Neural progenitor cell (in vitro differentiated cells): ENCODE results near the gene TSPAN11. TPM values are rescaled to one million over a fixed set of nuclear protein-coding genes. Genes with fewer than 3 reads are reported as not detected.

ENCODE experiments used
- DNase-seq: peaks from one replicate; pipeline ENCODE4 v3.0.0-alpha.2; 2016; ENCODE audit warnings: low spot score
- H2AFZ ChIP-seq: fragments of 200-600 bp; sonication (generic); replicated peaks from 2 replicates; pipeline ENCODE4 v1.6.1; 2016; ENCODE audit warnings: antibody characterized with exemption
- H3F3A ChIP-seq: fragments of 200-600 bp; sonication (generic); 2 replicates; pipeline ENCODE4 v1.6.1; 2016; ENCODE audit warnings: antibody characterized with exemption, low read depth
- H3K27ac ChIP-seq: fragments of 200-600 bp; sonication (generic); 2 replicates; pipeline ENCODE4 v1.5.1; 2016; ENCODE audit warnings: mild to moderate bottlenecking
- H3K27me3 ChIP-seq: fragments of 200-600 bp; sonication (generic); 2 replicates; pipeline ENCODE4 v1.6.1; 2016; ENCODE audit warnings: mild to moderate bottlenecking, moderate library complexity
- H3K36me3 ChIP-seq: fragments of 200-600 bp; sonication (generic); 2 replicates; pipeline ENCODE4 v1.5.1; 2016
- H3K4me1 ChIP-seq: fragments of 200-600 bp; sonication (generic); 2 replicates; pipeline ENCODE4 v1.6.1; 2016; ENCODE audit warnings: mixed run types
- H3K4me2 ChIP-seq: fragments of 200-600 bp; sonication (generic); 2 replicates; pipeline ENCODE4 v1.6.1; 2016
- H3K4me3 ChIP-seq: fragments of 200-600 bp; sonication (generic); 2 replicates; pipeline ENCODE4 v1.5.1; 2016
- H3K79me2 ChIP-seq: fragments of 200-600 bp; sonication (generic); 2 replicates; pipeline ENCODE4 v1.6.1; 2016; ENCODE audit warnings: low read depth
- H3K9ac ChIP-seq: fragments of 200-600 bp; sonication (generic); 2 replicates; pipeline ENCODE4 v1.6.1; 2016
- H3K9me3 ChIP-seq: fragments of 200-600 bp; sonication (generic); 2 replicates; pipeline ENCODE4 v1.5.1; 2016; ENCODE audit warnings: low read depth
- H4K20me1 ChIP-seq: fragments of 200-600 bp; sonication (generic); 2 replicates; pipeline ENCODE4 v1.6.1; 2016; ENCODE audit warnings: low read depth
- H3K27ac Mint-ChIP-seq: 3 replicates; pipeline ENCODE4 v1.8.0; 2021; ENCODE audit warnings: mixed read lengths
- H3K27me3 Mint-ChIP-seq: 2 replicates; pipeline ENCODE4 v1.8.0; 2022; ENCODE audit warnings: low read depth, mild to moderate bottlenecking, inconsistent platforms, moderate library complexity, mixed read lengths; ENCODE audit not compliant: insufficient read depth
- H3K36me3 Mint-ChIP-seq: 3 replicates; pipeline ENCODE4 v1.8.0; 2021; ENCODE audit warnings: mixed read lengths
- H3K4me1 Mint-ChIP-seq: 3 replicates; pipeline ENCODE4 v1.8.0; 2021; ENCODE audit warnings: mixed read lengths
- H3K4me3 Mint-ChIP-seq: 3 replicates; pipeline ENCODE4 v1.8.0; 2021; ENCODE audit warnings: mild to moderate bottlenecking, moderate library complexity, mixed read lengths
- H3K9me3 Mint-ChIP-seq: 3 replicates; pipeline ENCODE4 v1.8.0; 2020; ENCODE audit warnings: mixed read lengths
- EZH2 ChIP-seq: fragments of 200-600 bp; sonication (generic); IDR thresholded peaks from 2 replicates; pipeline ENCODE4 v1.6.1; 2017; ENCODE audit warnings: antibody characterized with exemption, mild to moderate bottlenecking, moderate library complexity
- EZH2phosphoT487 ChIP-seq: fragments of 200-600 bp; sonication (generic); IDR thresholded peaks from 2 replicates; pipeline ENCODE4 v1.6.1; 2017; ENCODE audit warnings: antibody characterized with exemption
- total RNA-seq: library from RNA; depleted of rRNA; stranded (reverse); fragments of >200 nt; gene quantifications from 2 replicates; pipeline ENCODE4 v1.2.3, GENCODE V29; 2015; ENCODE audit warnings: low replicate concordance
- TF ChIP-seq, protein P1 (sequence below): fragments of 200-600 bp; sonication (generic); IDR thresholded peaks from 2 replicates; pipeline ENCODE4 v1.5.1; 2017; ENCODE audit warnings: antibody characterized with exemption, mild to moderate bottlenecking

The TSPAN11 gene
- total RNA-seq, 1 donor from 2014 or later = 7.4 TPM

DNA sequence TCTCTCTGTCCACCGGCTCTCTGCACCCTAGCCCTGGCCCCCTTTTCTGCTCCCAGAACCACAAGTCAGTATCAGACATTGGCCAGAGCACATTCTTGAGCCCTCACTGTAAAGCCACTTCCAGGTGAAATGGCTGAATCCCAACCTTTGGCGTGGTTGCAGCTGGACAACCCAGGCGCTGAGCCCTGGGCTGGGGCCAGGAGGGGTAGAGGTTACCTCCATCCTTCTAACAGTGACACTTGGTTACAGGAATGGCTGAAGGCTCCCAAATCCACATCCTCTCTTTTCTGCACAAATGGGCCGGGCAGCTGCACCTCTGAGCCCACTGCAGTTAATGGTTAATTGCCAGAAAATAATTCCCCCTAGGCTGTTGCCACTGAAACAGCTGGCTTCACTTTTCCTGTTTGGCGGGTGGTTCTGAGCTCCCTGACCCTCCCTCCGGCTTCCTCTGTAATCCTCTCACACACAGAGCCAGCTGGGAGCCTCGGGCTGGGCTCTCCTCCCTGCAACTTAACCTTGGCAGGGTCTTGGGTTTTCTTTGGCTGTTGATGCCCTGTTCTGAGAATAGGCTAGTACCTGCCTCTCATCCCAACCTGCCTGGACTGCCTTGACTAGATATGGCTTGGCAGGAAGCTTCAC is 44.1 kb downstream of the TSPAN11 start:
- Histone ChIP-seq H3F3A (no peaks in the 10 kb centered on the region), H3K36me3 (no peaks in the 10 kb centered on the region), H3K79me2 (no peaks in the 10 kb centered on the region), H3K27ac (no peak overlapping the region), H3K9me3 (no peaks in the 10 kb centered on the region), H3K4me2 (no peak overlapping the region), H4K20me1 (no peaks in the 10 kb centered on the region), H2AFZ (no peak overlapping the region), H3K4me1 (peaks cover 3% of the 10 kb centered on the region), H3K27me3 (no peaks in the 10 kb centered on the region), H3K9ac (no peak overlapping the region), H3K4me3 (no peak overlapping the region)
- Mint-ChIP-seq H3K36me3 (peaks cover 11% of the 10 kb centered on the region), H3K9me3 (peaks cover 4% of the 10 kb centered on the region), H3K27ac (peak overlapping the region; percentile 89), H3K27me3 (no peaks in the 10 kb centered on the region), H3K4me1 (peaks cover 20% of the 10 kb centered on the region), H3K4me3 (peak overlapping the region; percentile 52)
- DNase-seq = no peak
- TF ChIP-seq, protein P1, sequence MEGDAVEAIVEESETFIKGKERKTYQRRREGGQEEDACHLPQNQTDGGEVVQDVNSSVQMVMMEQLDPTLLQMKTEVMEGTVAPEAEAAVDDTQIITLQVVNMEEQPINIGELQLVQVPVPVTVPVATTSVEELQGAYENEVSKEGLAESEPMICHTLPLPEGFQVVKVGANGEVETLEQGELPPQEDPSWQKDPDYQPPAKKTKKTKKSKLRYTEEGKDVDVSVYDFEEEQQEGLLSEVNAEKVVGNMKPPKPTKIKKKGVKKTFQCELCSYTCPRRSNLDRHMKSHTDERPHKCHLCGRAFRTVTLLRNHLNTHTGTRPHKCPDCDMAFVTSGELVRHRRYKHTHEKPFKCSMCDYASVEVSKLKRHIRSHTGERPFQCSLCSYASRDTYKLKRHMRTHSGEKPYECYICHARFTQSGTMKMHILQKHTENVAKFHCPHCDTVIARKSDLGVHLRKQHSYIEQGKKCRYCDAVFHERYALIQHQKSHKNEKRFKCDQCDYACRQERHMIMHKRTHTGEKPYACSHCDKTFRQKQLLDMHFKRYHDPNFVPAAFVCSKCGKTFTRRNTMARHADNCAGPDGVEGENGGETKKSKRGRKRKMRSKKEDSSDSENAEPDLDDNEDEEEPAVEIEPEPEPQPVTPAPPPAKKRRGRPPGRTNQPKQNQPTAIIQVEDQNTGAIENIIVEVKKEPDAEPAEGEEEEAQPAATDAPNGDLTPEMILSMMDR = no peak
- TF ChIP-seq EZH2 = no peak

DNA sequence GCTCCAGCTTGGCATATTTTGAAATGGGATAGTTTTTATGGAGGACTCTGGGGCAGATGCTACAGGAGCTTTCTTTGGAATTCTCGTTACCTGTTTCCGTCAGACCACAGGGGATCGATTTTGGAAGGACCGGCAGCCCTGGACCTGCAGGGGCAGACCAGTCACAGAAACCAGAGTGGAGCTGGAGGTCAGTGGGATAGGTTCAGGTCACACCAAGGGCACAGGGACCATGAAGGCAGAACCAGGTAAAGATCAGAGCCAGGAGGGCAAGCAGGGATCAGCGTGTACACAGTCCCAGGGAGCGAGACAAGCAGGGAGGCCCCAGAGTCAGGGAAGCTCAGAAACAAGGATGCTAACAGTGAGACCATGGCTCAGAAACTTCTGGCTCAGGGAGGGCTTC is 45.5 kb downstream of the TSPAN11 start:
- Mint-ChIP-seq H3K4me3 (no peak overlapping the region), H3K4me1 (peaks cover 23% of the 10 kb centered on the region), H3K9me3 (peaks cover 4% of the 10 kb centered on the region), H3K27me3 (no peaks in the 10 kb centered on the region), H3K36me3 (peaks cover 8% of the 10 kb centered on the region), H3K27ac (no peak overlapping the region)
- H3K27me3 ChIP-seq = no peaks in the 10 kb centered on the region
- H3K9me3 ChIP-seq = no peaks in the 10 kb centered on the region
- no peak overlapping the region for H3K4me2 ChIP-seq
- no peak overlapping the region for H3K27ac ChIP-seq
- DNase-seq = no peak
- no peak overlapping the region for H3K9ac ChIP-seq
- no peak overlapping the region for H3K4me3 ChIP-seq
- H4K20me1 ChIP-seq = no peaks in the 10 kb centered on the region
- peaks cover 7% of the 10 kb centered on the region for H3K4me1 ChIP-seq
- TF ChIP-seq EZH2 = no peak
- TF ChIP-seq, protein P1 = no peak
- TF ChIP-seq EZH2phosphoT487 = no peak
- no peaks in the 10 kb centered on the region for H3K36me3 ChIP-seq
- no peaks in the 10 kb centered on the region for H3F3A ChIP-seq
- H2AFZ ChIP-seq = no peak overlapping the region
- no peaks in the 10 kb centered on the region for H3K79me2 ChIP-seq

DNA sequence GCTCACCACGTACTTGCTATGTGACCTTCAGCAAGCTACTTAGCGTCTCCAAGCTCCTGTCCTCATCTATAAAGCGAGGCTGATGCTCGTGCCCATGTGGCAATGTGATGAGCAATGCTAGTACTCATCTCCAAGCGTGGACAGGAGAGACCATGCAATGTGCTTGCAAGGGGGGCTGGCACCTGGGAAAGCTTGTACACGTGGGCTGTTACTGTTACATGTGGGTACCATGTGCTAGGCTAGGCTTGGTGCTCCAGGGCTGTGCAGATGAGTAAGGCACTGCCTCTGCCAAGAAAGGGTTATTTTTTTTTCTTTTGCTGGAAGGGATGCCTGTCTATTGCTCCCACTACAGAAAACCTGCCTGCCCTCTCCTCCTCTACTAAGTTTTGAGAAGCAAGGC is 46.6 kb downstream of the TSPAN11 start:
- H4K20me1 ChIP-seq = no peaks in the 10 kb centered on the region
- no peak overlapping the region for H3K4me3 ChIP-seq
- H3K9me3 ChIP-seq = no peaks in the 10 kb centered on the region
- DNase-seq = no peak
- H3K79me2 ChIP-seq = no peaks in the 10 kb centered on the region
- H3K4me1 ChIP-seq = peaks cover 13% of the 10 kb centered on the region
- peaks cover 4% of the 10 kb centered on the region for H3K9me3 Mint-ChIP-seq
- H3K27ac ChIP-seq = no peak overlapping the region
- H3K27me3 ChIP-seq = no peaks in the 10 kb centered on the region
- H3K36me3 ChIP-seq = no peaks in the 10 kb centered on the region
- no peaks in the 10 kb centered on the region for H3F3A ChIP-seq
- TF ChIP-seq EZH2phosphoT487 (no peak), EZH2 (no peak)
- TF ChIP-seq, protein P1 = no peak
- peaks cover 8% of the 10 kb centered on the region for H3K36me3 Mint-ChIP-seq
- H3K4me3 Mint-ChIP-seq = peak overlapping the region; percentile 71
- peaks cover 29% of the 10 kb centered on the region for H3K4me1 Mint-ChIP-seq
- no peak overlapping the region for H3K4me2 ChIP-seq
- no peak overlapping the region for H2AFZ ChIP-seq
- no peaks in the 10 kb centered on the region for H3K27me3 Mint-ChIP-seq
- no peak overlapping the region for H3K27ac Mint-ChIP-seq
- H3K9ac ChIP-seq = no peak overlapping the region
